GM18873 (cell line): ENCODE data around the gene ACKR2.

ENCODE experiments used
- ATAC-seq: cut with Tn5 transposase; IDR thresholded peaks from one replicate; pipeline ENCODE4 v1.9.1; 2021; ENCODE audit warnings: mild to moderate bottlenecking, moderate library complexity, moderate number of reproducible peaks; ENCODE audit not compliant: unreplicated experiment, low FRiP score

The ACKR2 gene

GRCh38 chr3:42827654-42828053 lies 18.4 kb downstream of the ACKR2 start:
- no peak for ATAC-seq

GRCh38 chr3:42829083-42829627 lies 19.9 kb downstream of the ACKR2 start:
- ATAC-seq, result no peak

- ATAC-seq, result no peak
Observed at GRCh38 chr3:42829628-42830436, 20.6 kb downstream of the ACKR2 start.

- no peak for ATAC-seq
Observed at GRCh38 chr3:42830437-42831320, 21.4 kb downstream of the ACKR2 start.

GRCh38 chr3:42831321-42831713 lies 22.1 kb downstream of the ACKR2 start:
- ATAC-seq, result no peak

GRCh38 chr3:42836150-42837123 lies 27.2 kb downstream of the ACKR2 start:
- no peak for ATAC-seq

- ATAC-seq, result no peak
Observed at GRCh38 chr3:42838571-42838970, 29.3 kb downstream of the ACKR2 start.

GRCh38 chr3:42839616-42840015 lies 30.4 kb downstream of the ACKR2 start:
- peak; percentile 95 for ATAC-seq

GRCh38 chr3:42841332-42841731 lies 32.1 kb downstream of the ACKR2 start:
- ATAC-seq, result no peak

GRCh38 chr3:42843713-42844411 lies 34.6 kb downstream of the ACKR2 start:
- no peak for ATAC-seq

GRCh38 chr3:42844412-42844713 lies 35.1 kb downstream of the ACKR2 start:
- ATAC-seq, result no peak

- no peak for ATAC-seq
Observed at GRCh38 chr3:42844815-42845214, 35.6 kb downstream of the ACKR2 start.

- no peak for ATAC-seq
Observed at GRCh38 chr3:42846685-42847522, 37.7 kb downstream of the ACKR2 start.

- ATAC-seq, result no peak
Observed at GRCh38 chr3:42847731-42848130, 38.5 kb downstream of the ACKR2 start.

GRCh38 chr3:42849017-42849416 lies 39.8 kb downstream of the ACKR2 start:
- no peak for ATAC-seq

GRCh38 chr3:42850263-42850662 lies 41.0 kb downstream of the ACKR2 start:
- no peak for ATAC-seq

- ATAC-seq, result no peak
Observed at GRCh38 chr3:42851228-42851834, 42.1 kb downstream of the ACKR2 start.

- ATAC-seq, result no peak
Observed at GRCh38 chr3:42852441-42852840, 43.2 kb downstream of the ACKR2 start.
